Measurements from ENCODE around the gene PLEKHH3. TPM values are rescaled to one million over a fixed set of nuclear protein-coding genes. Genes with fewer than 3 reads are reported as not detected.
"Not testable (repeated sequence)": the region's sequence is repeated elsewhere in the genome, so short reads cannot be mapped to it uniquely, and the experiment has no call there.

PLEKHH3 gene
- total RNA-seq, 1 donor from 2014 or later, result 49.6 TPM

DNA sequence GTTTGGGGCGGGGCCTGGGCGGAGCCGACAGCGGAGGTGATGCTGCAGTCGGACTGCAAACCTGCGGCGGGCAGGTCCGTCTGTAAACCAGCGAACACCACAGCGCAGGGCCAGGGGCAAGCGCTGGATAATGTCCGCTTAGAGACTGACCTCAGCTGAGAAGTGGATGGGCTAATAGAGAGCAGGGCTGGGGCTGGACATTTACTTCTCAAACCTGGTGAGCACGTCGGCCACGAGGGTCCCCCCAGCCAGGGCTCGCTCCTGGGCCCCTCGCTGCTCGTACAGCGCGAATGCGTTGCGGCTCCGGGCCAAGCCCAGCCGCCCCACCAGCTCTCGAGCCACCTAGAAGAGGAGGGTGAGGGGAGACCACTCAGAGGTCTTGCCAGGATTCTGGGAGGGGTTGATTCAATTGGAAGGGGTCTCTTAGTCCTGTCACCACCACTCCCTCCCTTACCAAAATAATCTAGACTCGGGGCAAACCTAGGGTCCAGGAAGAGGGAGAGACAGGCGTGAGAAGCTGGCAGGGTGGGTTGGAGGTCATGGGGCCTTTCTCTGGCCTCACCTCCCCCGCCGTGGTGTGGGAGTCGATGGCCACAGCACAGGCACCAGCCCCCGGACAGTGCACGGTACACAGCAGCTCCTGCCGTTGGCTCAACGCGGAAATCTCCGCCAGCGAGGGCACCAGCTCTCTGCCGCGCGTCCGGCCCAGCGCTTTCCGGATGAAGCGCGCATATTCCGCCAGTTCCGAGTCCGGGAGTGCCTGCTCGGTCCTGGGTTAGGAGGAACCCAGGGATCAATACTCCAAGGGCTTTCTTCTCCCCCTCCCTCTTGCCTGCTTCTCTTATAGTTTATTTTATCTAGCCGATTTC lies 5.8 kb downstream of the PLEKHH3 start:
- ATAC-seq, result no peak

- no peak for ATAC-seq
Measured at GRCh38 chr17:42669977-42670788, 6.6 kb downstream of the PLEKHH3 start.

GRCh38 chr17:42669705-42669976 lies 7.2 kb downstream of the PLEKHH3 start:
- ATAC-seq, result no peak

- peak; percentile 78 for ATAC-seq
Measured at GRCh38 chr17:42667088-42667951, 9.5 kb downstream of the PLEKHH3 start.

DNA sequence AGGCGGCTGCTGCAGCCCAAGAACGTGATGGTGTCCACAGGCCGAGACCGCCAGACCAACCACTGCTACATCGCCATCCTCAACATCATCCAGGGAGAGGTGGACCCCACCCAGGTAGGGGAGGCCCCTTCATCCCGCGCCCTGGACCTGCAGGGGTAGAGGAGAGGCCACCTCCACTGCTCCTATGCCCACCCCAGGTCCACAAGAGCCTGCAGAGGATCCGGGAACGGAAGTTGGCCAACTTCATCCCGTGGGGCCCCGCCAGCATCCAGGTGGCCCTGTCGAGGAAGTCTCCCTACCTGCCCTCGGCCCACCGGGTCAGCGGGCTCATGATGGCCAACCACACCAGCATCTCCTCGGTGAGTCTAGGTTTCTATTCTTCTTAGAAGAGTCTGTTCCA lies 10.7 kb downstream of the PLEKHH3 start:
- ATAC-seq, result not testable (repeated sequence)

DNA sequence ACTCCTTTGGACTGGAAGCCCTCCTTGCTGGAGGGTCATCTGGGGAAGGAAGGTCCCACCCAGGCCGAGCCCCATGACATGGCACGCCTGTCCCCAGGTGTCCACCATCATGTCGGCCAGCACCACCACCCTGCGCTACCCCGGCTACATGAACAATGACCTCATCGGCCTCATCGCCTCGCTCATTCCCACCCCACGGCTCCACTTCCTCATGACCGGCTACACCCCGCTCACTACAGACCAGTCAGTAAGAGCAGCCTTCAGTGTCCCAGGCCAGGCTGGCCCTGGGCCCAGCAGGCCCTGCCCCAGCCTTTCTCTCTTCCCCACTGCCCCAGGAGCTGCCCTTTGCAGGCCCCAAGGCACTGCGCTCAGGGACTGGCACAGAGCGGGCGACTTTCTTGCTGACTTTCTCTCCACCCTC lies 11.2 kb downstream of the PLEKHH3 start:
- ATAC-seq, result peak; percentile 2

- peak; percentile 22 for ATAC-seq
Measured at GRCh38 chr17:42660692-42661345, 16.0 kb downstream of the PLEKHH3 start.

DNA sequence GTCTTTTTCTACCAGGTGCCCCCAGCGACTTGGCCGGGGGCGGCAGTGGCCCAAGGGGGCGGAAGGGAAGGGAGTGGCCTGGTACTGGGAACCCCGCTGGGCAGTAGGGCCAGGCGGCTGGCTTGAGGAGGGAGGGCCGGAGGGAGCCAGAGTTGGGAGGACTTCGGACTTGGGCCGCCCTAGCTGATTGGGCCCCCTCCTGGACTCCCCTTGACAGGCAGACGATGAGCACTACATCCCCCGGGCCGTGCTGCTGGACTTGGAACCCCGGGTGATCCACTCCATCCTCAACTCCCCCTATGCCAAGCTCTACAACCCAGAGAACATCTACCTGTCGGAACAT lies 16.9 kb downstream of the PLEKHH3 start:
- ATAC-seq, result peak; percentile 14

DNA sequence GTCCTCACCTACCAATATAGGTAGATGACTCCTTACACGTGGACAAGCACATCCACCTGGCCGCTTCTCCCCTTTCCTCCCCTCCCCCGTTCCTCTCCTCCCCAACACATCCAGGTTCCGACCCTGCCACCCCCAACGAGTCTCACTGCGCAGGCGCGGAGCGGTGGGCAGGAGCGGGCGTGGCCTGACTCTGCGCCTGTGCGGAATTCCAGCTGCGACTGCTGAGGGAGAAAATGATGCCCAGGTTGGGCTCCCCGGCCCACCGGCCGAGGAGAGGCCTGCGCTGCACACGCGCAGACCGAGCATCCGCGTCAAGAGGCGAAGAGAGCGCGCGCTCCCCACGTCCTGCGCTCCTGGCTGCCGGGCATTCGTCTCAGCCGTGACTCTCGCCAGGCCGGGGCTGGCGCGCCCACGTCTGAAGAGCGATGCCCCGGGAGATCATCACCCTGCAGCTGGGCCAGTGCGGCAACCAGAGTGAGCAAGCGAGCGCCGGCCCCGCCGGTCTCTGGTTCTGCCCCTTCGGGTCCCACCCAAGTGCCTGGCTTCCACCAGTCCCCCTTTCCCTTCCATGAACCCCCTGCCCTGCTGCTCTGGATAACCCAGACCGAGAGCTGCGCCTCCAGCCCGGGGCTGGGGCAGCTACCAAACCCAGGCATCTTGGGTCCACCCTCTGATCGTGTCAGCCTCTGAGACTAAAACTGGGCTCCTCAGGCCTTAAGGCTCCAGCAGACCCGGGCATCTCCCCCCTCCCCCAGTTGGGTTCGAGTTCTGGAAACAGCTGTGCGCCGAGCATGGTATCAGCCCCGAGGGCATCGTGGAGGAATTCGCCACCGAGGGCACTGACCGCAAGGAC lies 17.5 kb downstream of the PLEKHH3 start, which contains the start of gene TUBG2:
TUBG2 (plus strand) TSS at position 206 of the 853 bp plus-strand sequence; CDS start at position 426, 220 bp downstream.
- peak; percentile 57 for ATAC-seq

DNA sequence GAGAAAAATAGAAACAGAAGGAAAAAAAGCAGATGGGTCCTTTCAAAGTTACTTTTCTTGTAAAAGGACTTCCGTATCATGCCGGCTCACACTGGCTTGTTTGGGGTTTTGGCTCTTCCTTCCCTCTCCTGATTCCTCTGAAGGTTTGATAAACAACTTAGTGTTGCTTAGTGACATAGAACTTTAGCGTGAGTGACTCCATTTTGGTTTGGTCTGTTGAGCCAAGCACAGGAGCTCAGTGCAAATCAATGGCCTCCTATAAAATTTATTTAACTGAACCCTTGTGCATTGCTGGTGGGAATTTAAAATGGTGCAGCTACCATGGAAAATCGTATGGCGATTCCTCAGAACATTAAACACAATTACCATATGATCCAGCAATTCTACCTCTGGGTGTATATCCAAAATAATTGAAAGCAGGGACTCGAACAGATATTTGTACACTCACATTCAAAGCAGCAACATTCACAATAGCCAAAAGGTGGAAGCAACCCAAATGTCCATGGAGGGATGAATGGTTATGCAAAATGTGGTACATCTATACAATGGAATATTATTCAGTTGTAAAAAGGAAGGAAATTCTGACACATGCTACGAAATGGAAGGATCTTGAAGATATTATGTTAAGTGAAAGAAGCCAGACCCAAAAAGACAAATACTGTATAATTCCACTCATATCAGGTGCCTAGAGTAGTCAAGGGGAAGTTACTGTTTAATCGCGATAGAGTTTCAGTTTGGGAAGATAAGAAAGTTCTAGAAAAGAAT lies 18.8 kb downstream of the PLEKHH3 start:
- no peak for ATAC-seq

GRCh38 chr17:42655528-42655927 lies 21.3 kb downstream of the PLEKHH3 start:
- ATAC-seq, result no peak

- no peak for ATAC-seq
Measured at GRCh38 chr17:42653179-42654124, 23.3 kb downstream of the PLEKHH3 start.

DNA sequence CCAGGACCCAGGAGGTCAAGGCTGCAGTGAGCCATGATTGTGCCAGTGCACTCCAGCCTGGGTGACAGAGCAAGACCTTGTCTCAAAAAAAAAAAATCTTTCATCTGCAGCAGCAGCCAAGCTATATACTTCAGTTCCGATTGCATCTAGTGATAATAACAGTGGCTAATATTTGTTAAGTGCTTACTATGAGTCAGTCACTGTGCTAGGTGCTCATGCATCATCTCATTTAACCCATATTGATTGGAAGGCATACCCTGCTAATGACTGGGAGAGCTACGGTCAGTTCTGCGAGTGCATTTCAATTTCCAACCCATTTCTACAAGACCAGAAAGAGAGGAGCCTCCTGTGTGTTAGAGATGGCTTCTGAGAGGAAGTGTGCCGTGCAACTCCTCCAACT lies 25.4 kb downstream of the PLEKHH3 start:
- ATAC-seq, result no peak

GRCh38 chr17:42647778-42648177 lies 29.0 kb downstream of the PLEKHH3 start:
- ATAC-seq, result peak; percentile 64

DNA sequence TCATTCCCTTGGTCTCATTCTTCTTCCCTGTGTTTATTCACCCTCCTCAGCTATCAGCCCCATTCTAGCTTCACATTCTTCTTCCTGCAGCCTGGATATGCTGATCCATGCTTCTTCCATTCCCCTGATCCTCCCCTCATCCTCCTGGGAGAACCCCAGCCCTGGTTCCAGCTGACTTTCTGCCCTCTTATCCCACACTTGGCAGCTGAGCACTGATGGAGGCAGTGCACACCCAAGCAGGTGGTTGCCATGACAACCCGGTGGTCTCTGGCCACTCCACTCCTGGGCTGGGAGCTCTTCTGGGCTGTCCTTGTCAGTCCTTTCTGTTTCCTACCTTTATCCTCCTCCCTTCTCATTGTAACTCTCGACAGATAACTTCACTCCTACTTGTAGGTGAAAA lies 34.5 kb downstream of the PLEKHH3 start:
- ATAC-seq, result no peak

DNA sequence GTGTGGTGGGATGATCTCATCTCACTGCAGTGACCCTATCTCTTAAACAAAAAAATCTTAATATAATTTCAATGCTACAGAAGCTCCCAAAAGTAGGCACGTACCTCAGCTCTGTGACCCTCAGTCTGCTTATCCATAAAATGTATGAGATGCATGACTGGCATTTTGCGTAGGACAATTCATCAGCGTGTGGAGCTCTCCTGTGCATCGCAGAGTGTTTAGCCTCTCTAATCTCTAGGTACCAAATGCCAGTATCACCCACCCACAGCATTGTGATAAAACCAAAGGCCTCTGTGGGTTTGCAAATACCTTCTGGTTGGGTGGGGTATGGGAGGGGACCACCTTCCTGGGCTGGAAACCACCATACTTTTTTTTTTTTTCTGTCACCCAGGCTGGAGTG lies 36.7 kb downstream of the PLEKHH3 start:
- no peak for ATAC-seq

DNA sequence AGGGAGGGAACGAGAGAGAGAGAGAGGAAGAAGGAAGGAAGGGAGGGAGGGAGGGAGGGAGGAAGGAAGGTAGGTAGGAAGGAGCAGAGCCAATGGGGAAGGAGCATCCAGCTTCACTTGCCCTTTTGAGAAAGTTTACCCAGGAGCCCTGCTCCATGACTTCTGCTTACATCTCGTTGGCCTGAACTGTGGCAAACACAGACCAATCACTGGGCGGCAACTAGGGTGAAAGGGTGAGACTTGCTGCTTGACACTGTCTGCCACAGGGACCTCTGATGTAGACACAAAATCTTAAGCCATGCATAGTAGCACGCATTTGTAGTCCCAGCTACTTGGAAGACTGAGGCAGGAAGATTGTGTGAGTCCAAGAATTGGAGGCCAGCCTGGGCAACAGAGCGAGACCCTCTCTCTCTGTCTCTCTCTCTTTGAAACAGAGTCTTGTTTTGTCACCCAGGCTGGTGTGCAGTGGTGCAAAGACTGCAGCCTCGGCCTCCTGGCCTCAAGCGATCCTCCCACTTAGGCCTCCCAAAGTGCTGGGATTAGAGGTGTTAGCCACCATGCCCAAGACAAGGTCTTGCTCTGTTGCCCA lies 37.2 kb downstream of the PLEKHH3 start:
- no peak for ATAC-seq

DNA sequence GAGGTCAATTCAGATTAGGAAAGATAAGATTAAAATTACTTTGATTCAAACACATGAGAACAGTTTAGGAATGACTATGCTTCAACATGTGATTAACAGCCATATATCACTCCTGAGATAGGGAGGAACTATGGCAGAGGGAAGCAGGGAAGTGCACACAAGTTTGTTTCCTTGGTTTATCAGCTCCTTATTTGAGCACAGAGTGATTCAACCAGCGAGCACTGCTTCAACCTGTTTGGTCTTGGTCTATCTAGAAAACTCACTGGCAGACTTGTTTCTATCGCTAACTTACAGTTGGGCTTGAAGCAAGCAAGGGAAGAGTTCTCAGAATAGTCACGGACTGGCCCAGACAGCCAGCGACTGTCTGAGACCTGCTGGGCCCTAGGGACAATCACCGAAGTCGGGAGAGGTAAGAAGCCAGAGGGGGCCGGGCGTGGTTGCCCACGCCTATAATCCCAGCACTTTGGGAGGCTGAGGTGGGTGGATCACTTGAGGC lies 43.8 kb downstream of the PLEKHH3 start:
- peak; percentile 88 for ATAC-seq

Data from esophagus mucosa (tissue), 1 donor.